GM19239 (cell line): ENCODE results near the gene PTGES.
"Not testable (repeated sequence)": the region's sequence is repeated elsewhere in the genome, so short reads cannot be mapped to it uniquely, and the experiment has no call there.

Experiments used
- DNase-seq: peaks from one replicate; pipeline ENCODE4 v3.0.0; 2011; ENCODE audit warnings: low spot score; ENCODE audit not compliant: insufficient read length
- FAIRE-seq: peaks from 2 replicates; lab custom pipeline; 2011; peaks lifted over from hg19 to GRCh38; lab: Jason Lieb, UNC

Gene PTGES

DNA sequence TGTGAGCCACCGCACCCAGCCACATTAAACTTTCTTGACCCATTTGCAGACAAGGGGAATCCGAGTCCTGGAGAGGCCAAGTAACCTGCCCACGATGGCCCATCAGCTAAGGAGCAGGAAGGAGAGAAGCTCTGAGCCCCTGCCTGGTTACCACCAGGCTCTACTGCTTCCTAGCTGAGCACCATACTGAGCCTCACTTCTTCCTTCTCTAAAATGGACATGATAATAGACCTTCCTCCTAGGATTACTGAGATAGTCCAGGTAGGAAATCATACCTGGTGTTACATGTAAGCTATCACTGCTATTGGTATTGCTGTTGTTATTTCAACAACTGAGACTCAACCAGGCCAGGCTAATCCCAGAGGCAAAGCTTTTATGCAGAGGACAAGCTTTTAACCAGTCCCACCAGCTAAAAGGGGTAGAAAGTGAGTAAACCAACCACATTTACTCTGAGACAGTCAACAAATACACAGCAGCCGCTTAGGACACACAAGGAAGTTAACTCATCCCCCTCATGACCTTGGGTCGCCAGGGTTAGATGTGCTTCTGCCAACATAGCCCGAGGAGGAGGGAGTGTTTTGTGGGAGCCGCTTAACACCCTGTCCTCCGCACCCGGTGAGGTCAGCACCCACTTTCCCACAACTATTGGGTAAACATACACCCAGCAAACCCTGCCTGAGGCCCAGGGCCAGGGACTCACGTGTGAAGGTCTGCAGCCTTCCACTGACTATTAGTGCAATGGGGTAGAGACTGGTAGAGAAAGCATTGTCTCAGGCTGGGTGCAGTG is 20.6 kb upstream of the PTGES start:
- DNase-seq (no peak), FAIRE-seq (no peak)

DNA sequence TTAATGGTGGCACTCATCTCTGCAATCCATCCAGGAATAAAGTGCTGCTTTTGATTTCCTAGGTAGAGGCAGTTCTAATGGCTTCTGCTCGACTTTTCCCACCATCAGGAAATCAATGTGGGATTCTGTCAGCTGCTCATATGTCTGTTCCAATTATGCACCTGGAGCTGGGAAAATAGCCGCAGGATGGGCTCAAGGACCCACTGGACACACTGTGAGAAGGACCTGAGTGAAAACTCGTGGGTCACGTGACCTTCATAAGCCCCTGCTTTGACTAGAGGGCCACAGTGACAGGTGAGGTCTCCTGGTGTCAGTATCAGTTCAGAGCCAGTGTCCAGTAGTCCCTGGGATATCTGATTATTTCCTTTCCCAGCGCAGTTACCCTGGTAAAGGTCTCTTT is 17.9 kb upstream of the PTGES start:
- DNase-seq = no peak
- no peak for FAIRE-seq

DNA sequence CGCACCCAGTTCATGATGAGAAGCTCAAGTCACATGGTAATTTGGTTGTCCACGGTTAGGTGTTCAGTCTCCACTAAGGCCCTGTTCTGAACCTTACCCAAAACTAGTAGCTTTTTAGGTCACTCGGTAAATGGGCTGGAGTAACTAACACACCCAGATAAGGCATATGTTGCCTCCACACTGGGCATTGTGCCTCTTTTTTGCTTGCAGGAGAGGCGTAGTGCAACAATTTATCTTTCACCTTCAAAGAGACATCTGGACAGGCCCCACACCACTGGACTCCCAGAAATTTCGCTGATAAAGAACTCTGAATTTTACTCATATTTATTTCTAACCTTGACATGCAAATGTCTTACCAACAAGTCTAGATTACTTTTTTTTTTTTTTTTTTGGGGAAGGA is 16.8 kb upstream of the PTGES start:
- DNase-seq = no peak
- no peak for FAIRE-seq

DNA sequence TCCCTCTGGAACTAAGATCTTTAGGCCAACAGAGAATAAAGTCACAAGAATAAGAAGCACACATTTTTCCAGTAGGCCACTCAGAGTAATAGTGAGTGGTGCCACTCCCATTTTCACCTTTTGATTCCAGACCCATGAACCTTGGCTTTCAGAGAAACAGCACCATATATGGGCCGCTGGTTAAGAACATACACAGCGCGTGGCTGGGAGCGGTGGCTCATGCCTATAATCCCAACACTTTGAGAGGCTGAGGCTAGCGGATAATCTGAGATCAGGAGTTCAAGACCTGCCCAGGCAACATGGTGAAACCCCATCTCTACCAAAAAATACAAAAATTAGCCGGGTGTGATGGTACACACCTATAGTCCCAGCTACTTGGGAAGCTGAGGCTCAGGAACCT is 15.6 kb upstream of the PTGES start:
- FAIRE-seq (no peak), DNase-seq (no peak)

DNA sequence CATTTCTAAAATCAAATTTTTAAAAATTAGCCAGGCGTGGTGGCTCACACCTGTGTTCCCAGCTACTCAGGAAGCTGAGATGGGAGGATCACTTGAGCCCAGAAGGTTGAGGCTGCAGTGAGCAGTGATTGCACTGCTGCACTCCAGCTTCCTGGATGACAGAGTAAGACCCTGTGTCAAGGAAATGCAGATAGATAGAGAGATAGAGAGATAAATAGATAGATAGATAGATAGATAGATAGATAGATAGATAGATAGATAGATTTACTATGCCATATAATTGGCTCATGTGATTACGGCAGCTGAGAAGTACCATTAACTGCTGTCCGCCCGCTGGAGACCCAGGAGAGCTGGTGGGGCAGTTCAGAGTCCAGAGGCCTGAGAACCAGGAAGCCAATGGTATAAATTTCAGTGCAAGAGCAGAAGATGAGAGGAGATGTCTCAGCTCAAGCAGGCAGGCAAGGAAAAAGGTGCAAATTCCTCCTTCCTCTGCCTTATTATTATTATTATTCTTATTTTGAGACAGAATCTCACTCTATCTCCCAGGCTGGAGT is 13.0 kb upstream of the PTGES start:
- FAIRE-seq (no peak), DNase-seq (no peak)

DNA sequence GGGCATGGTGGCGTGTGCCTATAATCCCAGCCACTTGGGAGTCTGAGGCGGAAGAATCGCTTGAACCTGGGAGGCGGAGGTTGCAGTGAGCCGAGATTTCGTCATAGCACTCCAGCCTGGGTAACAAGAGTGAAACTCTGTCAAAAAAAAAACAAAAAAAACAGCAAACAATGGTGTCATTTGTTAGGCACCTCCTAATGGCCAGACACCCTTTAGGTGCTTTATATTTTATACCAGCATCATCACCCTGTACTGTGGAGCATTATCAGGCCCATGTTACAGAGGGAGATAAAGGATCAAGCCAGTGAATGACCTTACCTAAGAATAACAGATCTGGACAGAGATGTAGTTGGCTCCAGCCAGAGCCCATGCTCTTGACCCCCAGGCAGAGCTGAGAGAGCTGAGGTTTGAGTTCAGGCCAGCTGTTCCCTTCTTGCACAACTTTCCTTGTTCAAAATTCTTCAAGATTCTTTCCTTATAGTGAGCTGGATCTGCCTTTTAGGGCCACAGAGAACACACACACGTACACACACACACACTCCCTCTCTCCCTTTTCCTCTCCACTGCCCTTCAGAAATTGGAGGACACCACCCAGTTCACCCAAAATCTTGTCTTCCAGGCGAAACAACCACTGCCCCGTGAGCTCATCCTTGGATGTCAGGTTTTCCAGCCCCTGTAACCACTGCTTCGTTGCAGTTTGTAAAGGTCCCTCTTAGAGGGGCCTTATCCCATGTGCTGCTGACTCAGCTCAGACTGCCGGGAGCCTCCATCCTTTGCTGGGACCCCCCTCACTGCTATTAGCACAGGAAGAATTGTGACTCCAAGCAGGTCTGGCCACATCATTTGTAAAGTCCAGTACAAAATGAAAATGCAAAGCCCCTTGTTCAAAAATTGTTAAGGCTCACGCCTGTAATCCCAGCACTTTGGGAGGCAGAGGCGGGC is 10.4 kb upstream of the PTGES start:
- no peak for FAIRE-seq
- DNase-seq = no peak

DNA sequence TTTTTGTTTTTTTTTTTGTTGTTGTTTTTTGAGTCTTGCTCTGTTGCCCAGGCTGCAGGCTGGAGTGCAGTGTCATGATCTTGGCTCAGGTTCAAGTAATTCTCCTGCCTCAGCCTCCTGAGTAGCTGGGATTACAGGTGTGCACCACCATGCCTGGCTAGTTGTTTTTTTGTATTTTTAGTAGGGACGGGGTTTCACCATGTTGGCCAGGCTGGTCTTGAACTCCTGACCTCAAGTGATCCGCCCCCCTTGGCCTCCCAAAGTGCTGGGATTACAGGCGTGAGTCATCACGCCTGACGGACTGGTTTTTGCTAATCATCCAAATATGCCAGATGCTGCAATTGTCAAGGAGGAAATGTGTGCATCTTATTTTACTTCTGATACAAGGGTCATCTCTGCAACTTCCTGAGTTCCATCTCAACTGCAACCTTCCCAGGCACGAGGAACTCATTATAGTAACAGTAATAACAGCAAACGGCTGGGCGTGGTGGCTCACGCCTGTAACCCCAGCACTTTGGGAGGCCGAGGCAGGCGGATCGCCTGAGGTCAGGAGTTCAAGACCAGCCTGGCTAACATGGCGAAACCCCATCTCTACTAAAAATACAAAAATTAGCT is 9.6 kb upstream of the PTGES start:
- DNase-seq, FAIRE-seq: not testable (repeated sequence)

DNA sequence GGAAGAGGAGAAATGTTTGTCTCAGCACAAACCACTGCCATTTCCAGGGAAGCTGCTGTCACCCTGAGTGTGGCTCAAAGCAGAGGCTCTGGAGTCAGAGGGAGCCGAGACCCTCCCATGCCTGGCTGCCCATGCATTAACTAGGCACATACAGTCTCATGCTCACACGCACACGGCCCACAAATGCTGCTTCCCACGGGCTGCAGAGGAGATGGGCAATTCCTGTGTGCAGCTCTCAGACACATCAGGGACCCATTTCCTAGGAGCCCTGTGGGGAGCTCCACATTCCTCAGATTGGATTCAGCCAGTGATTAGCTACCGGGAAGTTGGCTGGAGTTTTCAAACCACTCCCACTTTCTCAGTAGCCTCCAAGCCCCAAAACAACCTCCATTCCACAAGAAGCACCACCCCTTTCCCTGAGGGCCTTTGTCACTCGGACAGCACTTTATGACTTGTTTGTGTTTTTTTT is 9.1 kb upstream of the PTGES start:
- no peak for DNase-seq
- no peak for FAIRE-seq

DNA sequence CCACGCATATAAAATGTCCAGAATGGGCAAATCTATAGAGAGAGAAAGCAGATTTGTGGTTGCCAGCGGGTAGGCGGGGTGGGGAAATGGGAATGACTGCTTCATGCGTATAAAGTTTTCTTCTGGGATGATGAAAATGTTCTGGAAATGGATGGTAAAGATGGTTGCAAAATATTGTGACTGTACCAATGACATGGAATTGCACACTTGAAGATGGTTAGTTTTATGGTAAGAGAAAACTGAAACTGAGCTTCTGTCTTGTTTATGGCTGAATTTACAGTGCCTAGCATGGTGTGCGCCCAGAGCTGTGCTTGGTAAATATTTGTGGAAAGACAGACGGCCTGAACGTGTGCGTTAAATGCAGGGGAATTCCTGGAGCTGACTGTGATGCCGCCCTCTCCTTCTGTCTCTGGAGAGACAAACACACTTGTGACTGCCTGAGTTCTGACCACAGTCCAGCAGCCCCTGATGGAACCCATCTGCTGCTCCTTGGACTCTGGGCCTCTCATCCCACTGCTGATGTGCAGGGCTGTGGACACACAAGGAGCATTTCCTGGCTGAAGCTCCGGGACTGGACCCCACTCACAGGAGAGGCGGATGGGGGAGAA is 8.6 kb upstream of the PTGES start:
- no peak for DNase-seq
- FAIRE-seq = no peak

DNA sequence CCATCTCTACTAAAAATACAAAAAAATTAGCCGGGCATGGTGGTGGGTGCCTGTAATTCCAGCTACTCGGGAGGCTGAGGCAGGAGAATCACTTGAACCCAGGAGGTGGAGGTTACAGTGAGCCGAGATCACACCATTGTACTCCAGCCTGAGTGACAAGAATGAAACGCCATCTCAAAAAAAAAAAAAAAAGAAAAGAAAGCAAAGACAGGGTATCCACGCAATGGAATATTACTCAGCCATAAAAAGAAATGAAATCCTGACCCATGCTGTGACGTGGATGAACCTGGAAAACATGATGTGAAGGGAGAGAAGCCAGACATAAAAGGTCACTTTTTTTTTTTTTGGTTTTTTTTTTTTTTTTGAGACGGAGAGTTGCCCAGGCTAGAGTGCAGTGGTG is 7.9 kb upstream of the PTGES start:
- DNase-seq, FAIRE-seq: not testable (repeated sequence)

DNA sequence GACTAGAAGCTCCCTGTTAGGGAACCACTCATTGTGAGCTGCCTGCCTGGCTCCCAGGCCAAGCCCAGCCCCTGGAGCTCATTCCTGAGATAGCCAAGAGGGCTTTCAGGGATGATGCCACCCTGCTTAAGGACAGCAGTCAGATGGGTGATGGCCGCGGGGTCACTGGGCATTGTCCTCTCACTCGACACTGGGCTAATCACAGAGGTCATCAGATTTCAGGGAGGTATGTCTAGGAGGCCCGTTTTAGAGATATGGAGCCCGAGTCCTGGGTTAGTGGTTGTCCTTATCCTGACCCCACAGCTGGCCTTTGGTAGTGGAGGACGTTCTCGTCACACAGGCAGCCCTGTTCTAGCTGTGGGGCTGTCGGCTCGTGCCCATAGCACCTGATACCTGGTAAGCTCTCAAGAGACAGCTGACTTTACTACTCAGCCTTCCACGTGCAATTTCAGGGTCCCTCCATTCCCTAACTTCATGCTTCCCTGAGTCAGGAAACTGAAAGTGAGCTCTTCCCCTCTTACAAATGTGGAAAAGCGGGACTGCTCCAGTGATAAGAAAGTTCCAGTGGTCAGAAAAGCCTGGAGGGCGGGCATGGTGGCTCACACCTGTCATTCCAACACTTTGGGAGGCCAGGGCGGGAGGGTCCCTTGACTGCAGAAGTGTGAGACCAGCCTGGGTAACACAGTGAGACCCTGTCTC is 7.1 kb upstream of the PTGES start:
- DNase-seq = no peak
- FAIRE-seq = no peak

DNA sequence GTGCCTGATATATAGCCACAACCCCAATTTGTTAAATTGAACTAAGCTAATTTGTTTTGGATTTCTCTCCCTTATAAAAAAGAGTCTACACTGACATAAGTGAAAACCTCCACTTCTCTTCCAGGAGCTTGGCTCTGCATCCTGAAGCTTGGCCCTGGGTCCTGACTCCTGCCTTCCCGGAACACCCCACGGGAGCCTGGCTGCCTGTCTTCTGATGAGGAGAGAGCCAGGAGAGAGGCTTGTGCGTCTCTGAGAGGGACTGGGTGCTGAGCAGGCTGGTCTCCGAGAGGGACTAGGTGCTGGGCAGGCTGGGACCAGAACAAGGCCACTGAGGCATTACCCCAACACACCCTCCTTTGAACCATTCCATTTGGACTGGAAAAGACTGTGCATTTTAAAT is 6.5 kb upstream of the PTGES start:
- no peak for FAIRE-seq
- no peak for DNase-seq

DNA sequence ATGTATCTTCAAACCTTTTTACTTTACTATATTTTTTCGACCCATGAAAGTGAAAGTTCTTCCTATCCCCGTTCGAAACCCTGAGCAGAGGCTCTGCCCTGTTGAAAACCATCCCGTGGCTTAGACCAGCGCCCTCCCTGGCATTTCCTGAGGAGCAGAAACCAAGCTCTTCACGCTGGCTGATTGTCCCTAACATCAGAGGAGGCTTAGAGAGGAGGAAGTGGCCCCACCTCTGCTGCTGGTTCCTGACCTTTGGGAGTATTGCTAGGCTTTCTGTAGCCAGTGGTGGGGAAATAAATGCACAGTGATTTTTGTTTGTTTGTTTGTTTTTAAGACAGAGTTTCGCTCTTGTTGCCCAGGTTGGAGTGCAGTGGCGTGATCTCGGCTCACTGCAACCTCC is 4.2 kb upstream of the PTGES start:
- FAIRE-seq (no peak), DNase-seq (peak; percentile 29)

DNA sequence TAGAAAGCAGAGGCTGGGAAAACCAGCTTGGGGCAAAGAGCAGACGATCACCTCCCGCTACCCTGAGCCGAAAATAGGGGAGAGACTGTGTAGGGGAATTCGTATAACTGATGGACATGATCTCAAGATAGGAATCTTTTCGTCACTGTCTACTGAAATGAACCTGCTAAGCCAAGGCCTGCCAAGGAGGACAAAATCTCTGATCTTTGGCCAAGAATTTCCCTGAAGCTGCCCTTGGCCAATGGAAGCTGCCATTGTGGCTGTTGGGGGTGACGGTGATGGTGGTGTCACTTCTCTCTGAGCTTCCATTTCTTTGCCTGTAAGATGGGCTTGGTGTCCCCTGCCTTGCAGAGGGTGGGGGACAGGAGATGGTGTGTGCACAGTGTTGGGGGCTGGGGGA is 3.3 kb upstream of the PTGES start:
- no peak for DNase-seq
- FAIRE-seq = no peak

DNA sequence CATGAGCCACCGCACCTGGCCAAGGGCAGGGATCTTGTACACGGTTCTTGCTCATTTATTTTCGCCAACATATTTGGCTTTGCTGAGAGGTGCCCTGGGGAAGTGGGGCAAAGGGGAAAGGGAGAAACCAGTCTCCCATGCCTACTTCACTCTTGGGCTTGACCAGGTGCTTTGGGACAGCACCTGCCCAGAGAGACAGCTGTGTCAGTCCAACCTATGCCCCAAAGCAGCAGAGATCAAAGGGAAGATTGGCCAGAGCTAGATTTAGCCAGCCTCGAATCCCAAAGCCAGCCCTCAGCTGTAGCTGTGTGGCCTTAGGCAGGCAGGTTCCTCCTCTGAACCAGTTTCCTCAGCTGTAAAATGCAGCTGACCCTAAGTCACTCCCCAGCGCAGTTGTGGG is 2.3 kb upstream of the PTGES start:
- FAIRE-seq = no peak

DNA sequence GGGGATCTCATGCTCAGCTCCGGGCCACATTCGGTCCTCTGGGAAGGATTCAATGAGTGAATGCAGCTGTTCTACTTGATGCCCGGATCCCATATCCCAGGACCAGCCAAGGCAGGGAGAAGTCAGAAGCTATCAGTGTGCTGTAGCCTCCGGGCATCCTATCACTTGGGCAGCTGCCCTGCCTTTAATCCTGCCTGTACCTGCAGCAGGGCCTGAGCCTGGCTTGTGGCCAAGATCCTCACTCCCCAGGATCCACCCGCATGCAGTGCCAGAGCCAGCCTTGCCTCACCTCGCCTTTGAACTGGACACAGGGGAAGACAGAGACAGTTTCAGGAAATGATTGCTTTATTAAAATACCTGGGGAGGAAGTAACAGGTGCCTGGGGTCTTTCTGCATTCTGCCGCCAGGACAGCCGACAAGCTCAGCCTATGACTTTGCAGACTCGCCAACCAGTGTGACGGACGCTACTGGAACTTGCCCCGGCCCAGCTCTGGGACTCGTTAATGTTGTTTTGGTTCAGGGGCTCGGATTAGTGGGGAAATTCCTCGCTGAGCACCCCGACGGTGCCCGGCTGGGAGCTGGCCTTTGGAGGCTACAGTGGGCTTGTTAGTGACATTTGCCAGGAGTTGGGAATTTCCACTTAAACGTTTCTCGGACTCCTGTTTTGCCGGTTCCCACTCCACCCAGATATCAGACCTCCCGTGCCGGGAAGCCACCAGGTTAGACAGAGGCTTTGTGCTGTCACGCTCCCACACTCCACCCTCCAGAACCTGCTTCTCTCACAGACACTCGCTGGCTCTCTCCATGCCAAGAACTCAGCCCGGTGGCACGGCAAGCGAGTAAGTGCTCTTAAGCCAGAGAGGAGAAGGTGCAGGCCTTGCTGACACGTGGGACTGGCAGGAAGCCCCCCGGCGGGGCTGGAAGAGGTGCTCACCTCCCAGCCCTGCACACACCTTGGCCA is 721 bp downstream of the PTGES start:
- FAIRE-seq (no peak), DNase-seq (no peak)

More for the DNA sequence above, 2.3 kb upstream of the PTGES start:
- no peak for DNase-seq

DNA sequence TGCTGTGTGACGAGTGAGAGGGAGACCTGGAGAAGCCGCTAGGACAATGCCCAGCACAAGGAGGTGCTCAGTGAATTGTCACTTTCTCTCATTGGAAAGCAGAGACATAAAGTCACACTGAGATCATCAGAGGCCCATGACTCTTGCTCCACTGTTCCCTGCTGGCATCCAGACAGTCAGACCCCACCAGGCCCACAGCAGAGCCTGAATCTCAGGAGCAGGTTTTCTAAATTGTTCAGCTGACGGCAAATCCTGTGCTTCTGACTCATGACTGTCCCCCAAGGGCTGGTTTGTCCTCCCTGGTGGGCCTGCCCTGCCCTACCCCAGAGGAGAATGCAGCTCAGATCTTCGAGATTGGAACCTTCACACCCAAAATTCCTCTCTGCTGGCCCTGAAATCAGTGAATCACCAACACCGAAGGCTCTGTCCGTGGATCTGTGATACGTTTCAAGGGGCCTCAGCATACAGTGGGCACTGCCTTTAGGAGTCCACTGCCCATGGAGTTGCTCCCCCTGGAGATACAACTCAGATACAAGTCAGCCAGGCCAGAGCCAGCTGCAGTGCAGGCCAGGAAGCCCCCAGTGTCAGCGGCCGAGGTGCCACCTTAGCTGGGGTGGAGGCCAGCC is 2.7 kb downstream of the PTGES start:
- DNase-seq (no peak), FAIRE-seq (no peak)

DNA sequence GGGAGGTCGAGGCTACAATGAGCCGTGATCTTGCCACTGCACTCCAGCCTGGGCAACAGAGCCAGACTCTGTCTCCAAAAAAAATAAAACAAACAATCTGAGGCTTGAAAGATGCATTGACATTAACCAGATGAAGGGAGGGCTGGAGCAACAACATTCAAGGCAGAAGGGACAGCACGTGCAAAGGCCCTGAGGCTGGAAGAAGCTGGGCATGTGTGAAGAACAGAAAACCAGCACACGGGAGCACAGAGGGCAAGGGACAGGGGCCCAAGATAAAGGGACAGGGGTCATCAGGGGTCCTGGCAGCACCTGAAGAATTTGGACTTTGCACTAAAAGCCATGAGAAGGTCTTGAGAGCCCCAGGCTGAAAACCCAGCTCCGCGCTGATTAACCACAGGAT is 3.3 kb downstream of the PTGES start:
- FAIRE-seq (no peak), DNase-seq (no peak)
